ENCODE results near the gene LRRC46.

DNA sequence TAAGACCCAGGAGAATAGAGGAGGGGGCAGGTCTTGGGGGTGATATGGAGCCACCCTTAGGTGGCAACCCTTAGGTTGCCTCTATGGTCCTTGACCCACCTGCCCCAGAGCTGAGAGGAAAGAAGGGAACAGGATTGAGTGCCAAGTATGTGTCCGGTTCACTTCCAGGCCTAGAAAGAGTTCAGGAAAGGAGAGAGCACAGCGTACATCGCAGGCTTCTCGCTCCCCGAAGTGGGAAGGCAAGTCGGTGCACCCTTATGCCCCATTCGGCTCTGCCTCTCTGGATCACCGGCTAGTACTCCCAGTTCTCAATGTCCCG lies 18.9 kb downstream of the LRRC46 start:
- no peak for TF ChIP-seq ISL1 (CRISPR knock-in tag; IDR thresholded peaks at IDR 0.05)
- TF ChIP-seq TOX (CRISPR knock-in tag; IDR thresholded peaks at IDR 0.05; ENCODE audit: borderline replicate concordance), result no peak
- TF ChIP-seq, protein P1, sequence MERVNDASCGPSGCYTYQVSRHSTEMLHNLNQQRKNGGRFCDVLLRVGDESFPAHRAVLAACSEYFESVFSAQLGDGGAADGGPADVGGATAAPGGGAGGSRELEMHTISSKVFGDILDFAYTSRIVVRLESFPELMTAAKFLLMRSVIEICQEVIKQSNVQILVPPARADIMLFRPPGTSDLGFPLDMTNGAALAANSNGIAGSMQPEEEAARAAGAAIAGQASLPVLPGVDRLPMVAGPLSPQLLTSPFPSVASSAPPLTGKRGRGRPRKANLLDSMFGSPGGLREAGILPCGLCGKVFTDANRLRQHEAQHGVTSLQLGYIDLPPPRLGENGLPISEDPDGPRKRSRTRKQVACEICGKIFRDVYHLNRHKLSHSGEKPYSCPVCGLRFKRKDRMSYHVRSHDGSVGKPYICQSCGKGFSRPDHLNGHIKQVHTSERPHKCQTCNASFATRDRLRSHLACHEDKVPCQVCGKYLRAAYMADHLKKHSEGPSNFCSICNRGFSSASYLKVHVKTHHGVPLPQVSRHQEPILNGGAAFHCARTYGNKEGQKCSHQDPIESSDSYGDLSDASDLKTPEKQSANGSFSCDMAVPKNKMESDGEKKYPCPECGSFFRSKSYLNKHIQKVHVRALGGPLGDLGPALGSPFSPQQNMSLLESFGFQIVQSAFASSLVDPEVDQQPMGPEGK (CRISPR knock-in tag; IDR thresholded peaks at IDR 0.05; ENCODE audit: borderline replicate concordance), result no peak
- no peak for TF ChIP-seq ZNF565 (CRISPR knock-in tag; conservative IDR thresholded peaks at IDR 0.05; ENCODE audit: low read depth)
- TF ChIP-seq ARNTL (CRISPR knock-in tag; IDR thresholded peaks at IDR 0.05; ENCODE audit: borderline replicate concordance, low read depth), result no peak
- TF ChIP-seq RARB (CRISPR knock-in tag; IDR thresholded peaks at IDR 0.05), result no peak
